Spleen (tissue), 7 donors: ENCODE results near the gene RANBP10.

Experiments
- CTCF ChIP-seq, 11 experiments: fragments of 200-600 bp in 7 of 11; fragments of 450-650 bp in 4 of 11; sonication (generic) in 4 of 11; IDR thresholded peaks in 8 of 11; conservative IDR thresholded peaks in 3 of 11; 1 replicate in 7 of 11; 2 replicates in 4 of 11; pipeline versions ENCODE4 v1.4.0 to v1.8.0; 2016 to 2021; ENCODE audit warnings: antibody characterized with exemption in 11 of 11, inconsistent platforms in 4 of 11, mild to moderate bottlenecking in 1 of 11
- POLR2A ChIP-seq, 3 donors: fragments of 450-650 bp; IDR thresholded peaks; one replicate each; pipeline ENCODE4 v1.5.1; 2017; ENCODE audit warnings: antibody characterized with exemption in 3 of 3, mild to moderate bottlenecking in 1 of 3
- POLR2AphosphoS5 ChIP-seq, 3 donors: sonication (generic); formaldehyde crosslinking; IDR thresholded peaks; one replicate each; pipeline ENCODE4 v1.5.1; 2017; ENCODE audit warnings: antibody characterized with exemption in 3 of 3
- donor health status: DM: no; HTN: no; CAD: no; lungs with moderate emphysema.
- donor health status: DM: no; HTN: no; CAD: no.
- donor health status: DM: no; HTN: no; CAD: no.

DNA sequence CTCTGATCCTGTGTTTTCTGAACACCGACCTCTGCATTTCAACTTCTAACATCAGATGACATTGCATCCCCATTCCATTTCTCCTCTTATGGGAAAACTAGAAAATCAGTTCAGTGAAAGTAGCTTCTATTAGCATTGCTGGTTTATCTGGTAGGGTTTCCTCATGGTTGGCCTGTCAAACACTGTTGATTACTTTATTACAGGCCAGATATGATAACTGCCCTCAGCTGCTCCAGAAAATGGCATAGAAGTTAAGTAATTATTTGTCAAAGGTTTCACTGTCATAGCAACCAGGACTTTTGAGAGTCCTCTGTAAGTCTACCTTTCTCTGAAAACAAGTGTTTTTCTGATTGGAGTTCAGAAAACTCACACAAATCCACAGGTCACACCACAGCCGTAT lies 90.3 kb downstream of the RANBP10 start:
- TF ChIP-seq CTCF (IDR thresholded peaks at IDR 0.05 in 8 of 11, conservative IDR thresholded peaks at IDR 0.05 in 3 of 11) = no peak
- no peak for TF ChIP-seq POLR2AphosphoS5 (IDR thresholded peaks at IDR 0.05)
- no peak for TF ChIP-seq POLR2A (IDR thresholded peaks at IDR 0.05)
